HepG2 (cell line): ENCODE measurements around the gene CLDN11. TPM values are rescaled to one million over a fixed set of nuclear protein-coding genes. Genes with fewer than 3 reads are reported as not detected.

Experiments
- ATAC-seq: fragments of 200-7000 bp; cut with Tn5 transposase; 3 replicates; pipeline ENCODE4 v1.9.1; 2020; ENCODE audit warnings: mild to moderate bottlenecking, moderate library complexity
- BruUV-seq: library from RNA; stranded (reverse); fragments of 400-500 nt; replicated peaks from 2 replicates; lab custom pipeline; 2021; lab: Mats Ljungman, UMichigan
- CTCF ChIA-PET: fragments of 300-600 bp; formaldehyde crosslinking; extraction: SDS; loops from one replicate; lab custom pipeline; 2021; ENCODE audit warnings: low total read pairs, inconsistent platforms, low intra/inter-chr PET ratio; lab: Yijun Ruan, JAX
- POLR2A ChIA-PET: fragments of 350-600 bp; sonication (Branson Sonifier 250); formaldehyde crosslinking; loops from one replicate; lab custom pipeline; 2020; ENCODE audit warnings: antibody characterized with exemption, inconsistent platforms; lab: Yijun Ruan, JAX
- DNase-seq: peaks from one replicate; pipeline ENCODE4 v3.0.0-alpha.2; 2015; ENCODE audit warnings: low spot score
- FAIRE-seq: peaks from 3 replicates; lab custom pipeline; 2011; peaks lifted over from hg19 to GRCh38; lab: Jason Lieb, UNC
- H2AFZ ChIP-seq: one replicate; pipeline ENCODE4 v1.6.1; 2011; ENCODE audit warnings: low read length, inconsistent platforms
- H3K27ac ChIP-seq: fragments of 300-600 bp; 3 replicates; pipeline ENCODE4 v1.8.0; 2011; ENCODE audit warnings: mixed run types, mild to moderate bottlenecking, mixed read lengths, low read length, inconsistent platforms; ENCODE audit not compliant: insufficient read depth; ENCODE audit errors: extremely low read length
- H3K27me3 ChIP-seq, 2 experiments: fragments of 200-600 bp in 1 of 2; 2 replicates in 1 of 2; 3 replicates in 1 of 2; pipeline versions ENCODE4 v1.6.0 to v1.8.0; 2011; ENCODE audit warnings: low read length in 2 of 2, mild to moderate bottlenecking in 2 of 2, moderate library complexity in 2 of 2, inconsistent platforms in 1 of 2; ENCODE audit not compliant: insufficient read depth in 2 of 2, control insufficient read depth in 1 of 2
- H3K36me3 ChIP-seq, 2 experiments: fragments of 200-600 bp in 1 of 2; replicated peaks in 1 of 2; 2 replicates in 1 of 2; 3 replicates in 1 of 2; pipeline versions ENCODE4 v1.5.1 to v1.8.0; 2011; ENCODE audit warnings: low read length in 2 of 2, inconsistent platforms in 1 of 2; ENCODE audit not compliant: insufficient read depth in 2 of 2, control insufficient read depth in 1 of 2
- H3K4me1 ChIP-seq: 2 replicates; pipeline ENCODE4 v1.5.1; 2012; ENCODE audit warnings: low read length, inconsistent platforms; ENCODE audit not compliant: insufficient read depth
- H3K4me2 ChIP-seq: 2 replicates; pipeline ENCODE4 v1.6.0; 2011; ENCODE audit warnings: low read depth, low read length, inconsistent platforms
- H3K4me3 ChIP-seq, 3 experiments: fragments of 200-600 bp in 1 of 3; sonication (generic), shearing (Covaris generic) in 1 of 3; replicated peaks in 1 of 3; 2 replicates each; pipeline ENCODE4 v1.5.1; 2011 to 2016; ENCODE audit warnings: low read length in 3 of 3, inconsistent platforms in 2 of 3, low read depth in 2 of 3, mild to moderate bottlenecking in 2 of 3, control low read depth in 1 of 3, mixed read lengths in 1 of 3; ENCODE audit not compliant: insufficient read depth in 1 of 3
- H3K79me2 ChIP-seq: one replicate; pipeline ENCODE4 v1.6.1; 2011; ENCODE audit warnings: low read length, inconsistent platforms; ENCODE audit not compliant: insufficient read depth
- H3K9ac ChIP-seq: 2 replicates; pipeline ENCODE4 v1.6.0; 2011; ENCODE audit warnings: mild to moderate bottlenecking, low read depth, low read length, inconsistent platforms; ENCODE audit not compliant: insufficient read depth
- H3K9me3 ChIP-seq: 2 replicates; pipeline ENCODE4 v1.5.1; 2012; ENCODE audit warnings: mild to moderate bottlenecking, low read length
- H4K20me1 ChIP-seq: 2 replicates; pipeline ENCODE4 v1.6.0; 2011; ENCODE audit warnings: inconsistent platforms, mild to moderate bottlenecking, low read length, moderate library complexity; ENCODE audit not compliant: insufficient read depth
- CBFB ChIP-seq: sonication (generic); formaldehyde crosslinking; IDR thresholded peaks from 2 replicates; pipeline ENCODE4 v1.4.0; 2020; ENCODE audit warnings: missing genetic modification reagents
- KAT7 ChIP-seq: IDR thresholded peaks from 2 replicates; pipeline ENCODE4 v1.6.1; 2018; ENCODE audit warnings: borderline replicate concordance, missing compliant biosample characterization
- KDM2A ChIP-seq: sonication (generic); formaldehyde crosslinking; IDR thresholded peaks from 2 replicates; pipeline ENCODE4 v1.4.0; 2020; ENCODE audit warnings: low read depth, missing genetic modification reagents, borderline replicate concordance
- NR2F1 ChIP-seq, 2 experiments: fragments of 450-650 bp in 1 of 2; formaldehyde crosslinking in 1 of 2; IDR thresholded peaks; 2 replicates each; pipeline versions ENCODE4 v1.5.0 to v1.6.1; 2016 to 2020; ENCODE audit warnings: mild to moderate bottlenecking in 1 of 2, missing compliant biosample characterization in 1 of 2, missing genetic modification reagents in 1 of 2, moderate library complexity in 1 of 2
- SCMH1 ChIP-seq: sonication (generic); formaldehyde crosslinking; IDR thresholded peaks from 2 replicates; pipeline ENCODE4 v1.9.0; 2021; ENCODE audit warnings: missing genetic modification reagents, mild to moderate bottlenecking, borderline replicate concordance
- ZMYM2 ChIP-seq: sonication (generic); formaldehyde crosslinking; IDR thresholded peaks from 2 replicates; pipeline ENCODE4 v1.8.0; 2022; ENCODE audit warnings: mild to moderate bottlenecking, missing genetic modification reagents
- ZMYM4 ChIP-seq: sonication (generic); formaldehyde crosslinking; IDR thresholded peaks from 2 replicates; pipeline ENCODE4 v1.8.1; 2023; ENCODE audit warnings: mild to moderate bottlenecking, missing genetic modification reagents
- ZNF274 ChIP-seq: sonication (generic); formaldehyde crosslinking; IDR thresholded peaks from 2 replicates; pipeline ENCODE4 v1.5.1; 2020; ENCODE audit warnings: mild to moderate bottlenecking, missing genetic modification reagents
- WGBS: methylation state at CpG from one replicate; pipeline ENCODE4 v1.1.6; 2017; ENCODE audit warnings: low lambda C conversion rate; 5-methylcytosine and 5-hydroxymethylcytosine counted together
- in situ Hi-C: cut with HindIII; loops from 2 replicates; pipeline ENCODE4 v1.10.0; 2017; ENCODE audit warnings: low pct_unique_long_range_greater_than_20kb; ENCODE audit not compliant: extremely low pct_ligation_motif_present
- intact Hi-C: fragments of 100-400 bp; cut with micrococcal nuclease; formaldehyde crosslinking; loops from one replicate; pipeline ENCODE4 v1.10.0; 2022; ENCODE audit not compliant: unreplicated experiment
- polyA plus RNA-seq, 8 experiments: library from polyadenylated mRNA; depleted of rRNA in 3 of 8; stranded (reverse) in 7 of 8; unstranded in 1 of 8; fragments of >200 nt; fragmentation: Illumina TruSeq in 4 of 8; extraction: Trizol in 4 of 8; gene quantifications; 2 replicates each; pipeline versions ENCODE4 v1.2.1 to v1.2.3, GENCODE V29; 2011 to 2016; ENCODE audit warnings: low read depth in 4 of 8, missing spikeins in 1 of 8, mixed read lengths in 1 of 8; ENCODE audit not compliant: insufficient read depth in 1 of 8
- total RNA-seq, 5 experiments: library from RNA; depleted of rRNA; stranded (reverse); fragments of >200 nt; fragmentation: Illumina TruSeq; extraction: Trizol; gene quantifications; 2 replicates each; pipeline ENCODE4 v1.2.3, GENCODE V29; 2016; ENCODE audit warnings: low read depth in 1 of 5
- TF ChIP-seq, protein P1 (sequence below): sonication (generic); formaldehyde crosslinking; IDR thresholded peaks from 2 replicates; pipeline ENCODE4 v1.8.1; 2023; ENCODE audit warnings: missing genetic modification reagents, inconsistent platforms, borderline replicate concordance
- TF ChIP-seq, protein P2 (sequence below): sonication (generic); formaldehyde crosslinking; IDR thresholded peaks from 2 replicates; pipeline ENCODE4 v1.4.0; 2020; ENCODE audit warnings: missing genetic modification reagents
- TF ChIP-seq, protein P3 (sequence below): sonication (generic); formaldehyde crosslinking; IDR thresholded peaks from 2 replicates; pipeline ENCODE4 v1.5.0; 2020; ENCODE audit warnings: mild to moderate bottlenecking, missing genetic modification reagents

CLDN11 gene
- total and polyA plus RNA-seq, 2 of the 13 experiments (the other 11 are each of a cell fraction or from before 2014, with no cell fraction given), result 4.2 to 4.9 TPM

DNA sequence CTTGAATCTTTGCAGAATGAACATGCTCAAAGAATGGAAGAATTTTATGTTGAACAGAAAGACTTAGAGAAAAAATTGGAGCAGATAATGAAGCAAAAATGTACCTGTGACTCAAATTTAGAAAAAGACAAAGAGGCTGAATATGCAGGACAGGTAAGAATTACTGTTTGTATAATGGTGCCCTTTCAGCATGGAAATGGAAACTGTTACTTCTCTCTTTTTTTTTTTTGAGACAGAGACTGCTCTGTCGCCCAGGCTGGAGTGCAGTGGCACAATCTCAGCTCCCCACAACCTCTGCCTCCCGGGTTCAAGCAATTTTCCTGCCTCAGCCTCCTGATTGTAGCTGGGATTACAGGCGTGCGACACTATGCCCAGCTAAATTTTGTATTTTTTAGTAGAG, 27.6 kb upstream of the CLDN11 start:
- TF ChIP-seq KDM2A (CRISPR knock-in tag) (no peak), KAT7 (CRISPR knock-in tag) (no peak), ZNF274 (CRISPR knock-in tag) (no peak), ZMYM2 (no peak), ZMYM4 (CRISPR knock-in tag) (no peak), SCMH1 (CRISPR knock-in tag) (no peak), CBFB (CRISPR knock-in tag) (no peak), NR2F1 (CRISPR knock-in tag; IDR thresholded peaks at IDR 0.05) (no peak)
- TF ChIP-seq, protein P1, sequence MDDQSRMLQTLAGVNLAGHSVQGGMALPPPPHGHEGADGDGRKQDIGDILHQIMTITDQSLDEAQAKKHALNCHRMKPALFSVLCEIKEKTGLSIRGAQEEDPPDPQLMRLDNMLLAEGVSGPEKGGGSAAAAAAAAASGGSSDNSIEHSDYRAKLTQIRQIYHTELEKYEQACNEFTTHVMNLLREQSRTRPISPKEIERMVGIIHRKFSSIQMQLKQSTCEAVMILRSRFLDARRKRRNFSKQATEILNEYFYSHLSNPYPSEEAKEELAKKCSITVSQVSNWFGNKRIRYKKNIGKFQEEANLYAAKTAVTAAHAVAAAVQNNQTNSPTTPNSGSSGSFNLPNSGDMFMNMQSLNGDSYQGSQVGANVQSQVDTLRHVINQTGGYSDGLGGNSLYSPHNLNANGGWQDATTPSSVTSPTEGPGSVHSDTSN (CRISPR knock-in tag), result no peak
- TF ChIP-seq, protein P2, sequence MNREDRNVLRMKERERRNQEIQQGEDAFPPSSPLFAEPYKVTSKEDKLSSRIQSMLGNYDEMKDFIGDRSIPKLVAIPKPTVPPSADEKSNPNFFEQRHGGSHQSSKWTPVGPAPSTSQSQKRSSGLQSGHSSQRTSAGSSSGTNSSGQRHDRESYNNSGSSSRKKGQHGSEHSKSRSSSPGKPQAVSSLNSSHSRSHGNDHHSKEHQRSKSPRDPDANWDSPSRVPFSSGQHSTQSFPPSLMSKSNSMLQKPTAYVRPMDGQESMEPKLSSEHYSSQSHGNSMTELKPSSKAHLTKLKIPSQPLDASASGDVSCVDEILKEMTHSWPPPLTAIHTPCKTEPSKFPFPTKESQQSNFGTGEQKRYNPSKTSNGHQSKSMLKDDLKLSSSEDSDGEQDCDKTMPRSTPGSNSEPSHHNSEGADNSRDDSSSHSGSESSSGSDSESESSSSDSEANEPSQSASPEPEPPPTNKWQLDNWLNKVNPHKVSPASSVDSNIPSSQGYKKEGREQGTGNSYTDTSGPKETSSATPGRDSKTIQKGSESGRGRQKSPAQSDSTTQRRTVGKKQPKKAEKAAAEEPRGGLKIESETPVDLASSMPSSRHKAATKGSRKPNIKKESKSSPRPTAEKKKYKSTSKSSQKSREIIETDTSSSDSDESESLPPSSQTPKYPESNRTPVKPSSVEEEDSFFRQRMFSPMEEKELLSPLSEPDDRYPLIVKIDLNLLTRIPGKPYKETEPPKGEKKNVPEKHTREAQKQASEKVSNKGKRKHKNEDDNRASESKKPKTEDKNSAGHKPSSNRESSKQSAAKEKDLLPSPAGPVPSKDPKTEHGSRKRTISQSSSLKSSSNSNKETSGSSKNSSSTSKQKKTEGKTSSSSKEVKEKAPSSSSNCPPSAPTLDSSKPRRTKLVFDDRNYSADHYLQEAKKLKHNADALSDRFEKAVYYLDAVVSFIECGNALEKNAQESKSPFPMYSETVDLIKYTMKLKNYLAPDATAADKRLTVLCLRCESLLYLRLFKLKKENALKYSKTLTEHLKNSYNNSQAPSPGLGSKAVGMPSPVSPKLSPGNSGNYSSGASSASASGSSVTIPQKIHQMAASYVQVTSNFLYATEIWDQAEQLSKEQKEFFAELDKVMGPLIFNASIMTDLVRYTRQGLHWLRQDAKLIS (CRISPR knock-in tag), result no peak
- TF ChIP-seq, protein P3, sequence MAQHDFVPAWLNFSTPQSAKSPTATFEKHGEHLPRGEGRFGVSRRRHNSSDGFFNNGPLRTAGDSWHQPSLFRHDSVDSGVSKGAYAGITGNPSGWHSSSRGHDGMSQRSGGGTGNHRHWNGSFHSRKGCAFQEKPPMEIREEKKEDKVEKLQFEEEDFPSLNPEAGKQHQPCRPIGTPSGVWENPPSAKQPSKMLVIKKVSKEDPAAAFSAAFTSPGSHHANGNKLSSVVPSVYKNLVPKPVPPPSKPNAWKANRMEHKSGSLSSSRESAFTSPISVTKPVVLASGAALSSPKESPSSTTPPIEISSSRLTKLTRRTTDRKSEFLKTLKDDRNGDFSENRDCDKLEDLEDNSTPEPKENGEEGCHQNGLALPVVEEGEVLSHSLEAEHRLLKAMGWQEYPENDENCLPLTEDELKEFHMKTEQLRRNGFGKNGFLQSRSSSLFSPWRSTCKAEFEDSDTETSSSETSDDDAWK (CRISPR knock-in tag), result no peak
- Histone ChIP-seq H3K79me2 (no peaks in the 10 kb centered on the region), H3K9me3 (no peaks in the 10 kb centered on the region), H3K4me3 (no peak overlapping the region), H3K36me3 (peaks cover 2 to 33% of the 10 kb centered on the region in 2 experiments), H2AFZ (no peak overlapping the region), H3K9ac (no peak overlapping the region), H3K4me2 (no peak overlapping the region), H3K27ac (no peak overlapping the region), H3K27me3 (no peaks in the 10 kb centered on the region), H3K4me1 (no peaks in the 10 kb centered on the region), H4K20me1 (no peaks in the 10 kb centered on the region)
- ChIA-PET POLR2A (no interaction called here), CTCF (no interaction called here)
- FAIRE-seq (no peak), ATAC-seq (no peak), DNase-seq (no peak)
- intact Hi-C loops, result no loop called here
- WGBS, result 96% methylated on average over 4 of the region's 4 CpGs
- in situ Hi-C loops, result no loop called here
- BruUV-seq, result no TSS peak
